HuH-7 (cell line): ENCODE results near the gene TLR3.
A peak's percentile ranks its signal among the peaks of the same experiment; 100 is the strongest.
"Not testable (repeated sequence)": the region's sequence is repeated elsewhere in the genome, so short reads cannot be mapped to it uniquely, and the experiment has no call there.

Source experiments
- DNase-seq: peaks from one replicate; pipeline ENCODE4 v3.0.0; 2011; ENCODE audit warnings: low spot score

TLR3 gene

GRCh38 chr4:186068581-186069348 is at the start of gene TLR3:
TLR3 (plus strand) TSS chr4:186069156; CDS start chr4:186076620, 7,464 bp downstream.
- no peak for DNase-seq

GRCh38 chr4:186019269-186019668 is 49.7 kb upstream of the TLR3 start:
- no peak for DNase-seq

GRCh38 chr4:186020106-186020792 is 48.7 kb upstream of the TLR3 start:
- no peak for DNase-seq

GRCh38 chr4:186020793-186021407 is 48.1 kb upstream of the TLR3 start:
- no peak for DNase-seq

GRCh38 chr4:186021461-186022167 is 47.3 kb upstream of the TLR3 start:
- DNase-seq = no peak

- no peak for DNase-seq
These were observed 45.0 kb upstream of the TLR3 start for GRCh38 chr4:186023975-186024374.

- DNase-seq = no peak
These were observed 44.1 kb upstream of the TLR3 start for GRCh38 chr4:186024637-186025407.

- no peak for DNase-seq
These were observed 43.6 kb upstream of the TLR3 start for GRCh38 chr4:186025408-186025690.

GRCh38 chr4:186027405-186027804 is 41.6 kb upstream of the TLR3 start:
- DNase-seq = no peak

- no peak for DNase-seq
These were observed 39.2 kb upstream of the TLR3 start for GRCh38 chr4:186029571-186030398.

- DNase-seq = no peak
These were observed 38.6 kb upstream of the TLR3 start for GRCh38 chr4:186030399-186030775.

GRCh38 chr4:186030795-186031194 is 38.2 kb upstream of the TLR3 start:
- no peak for DNase-seq

- DNase-seq = no peak
These were observed 36.7 kb upstream of the TLR3 start for GRCh38 chr4:186032259-186032658.

GRCh38 chr4:186033027-186033426 is 35.9 kb upstream of the TLR3 start:
- no peak for DNase-seq

GRCh38 chr4:186034613-186035012 is 34.3 kb upstream of the TLR3 start:
- not testable (repeated sequence) for DNase-seq

GRCh38 chr4:186036976-186037581 is 31.9 kb upstream of the TLR3 start:
- DNase-seq = no peak

GRCh38 chr4:186037692-186038658 is 31.0 kb upstream of the TLR3 start:
- peak; percentile 8 for DNase-seq

- DNase-seq = no peak
These were observed 29.3 kb upstream of the TLR3 start for GRCh38 chr4:186039697-186040096.

GRCh38 chr4:186040316-186040715 is 28.6 kb upstream of the TLR3 start:
- no peak for DNase-seq
